EL (cell line): Measurements from ENCODE around the gene LDLRAD2.
"Not testable (repeated sequence)": the region's sequence is repeated elsewhere in the genome, so short reads cannot be mapped to it uniquely, and the experiment has no call there.

Source experiments
- DNase-seq: peaks from one replicate; pipeline ENCODE4 v3.0.0-alpha.2; 2016

The LDLRAD2 gene

GRCh38 chr1:21824926-21825325 is 12.9 kb downstream of the LDLRAD2 start:
- no peak for DNase-seq

- DNase-seq = no peak
Observed at GRCh38 chr1:21825393-21825792, 13.3 kb downstream of the LDLRAD2 start.

DNA sequence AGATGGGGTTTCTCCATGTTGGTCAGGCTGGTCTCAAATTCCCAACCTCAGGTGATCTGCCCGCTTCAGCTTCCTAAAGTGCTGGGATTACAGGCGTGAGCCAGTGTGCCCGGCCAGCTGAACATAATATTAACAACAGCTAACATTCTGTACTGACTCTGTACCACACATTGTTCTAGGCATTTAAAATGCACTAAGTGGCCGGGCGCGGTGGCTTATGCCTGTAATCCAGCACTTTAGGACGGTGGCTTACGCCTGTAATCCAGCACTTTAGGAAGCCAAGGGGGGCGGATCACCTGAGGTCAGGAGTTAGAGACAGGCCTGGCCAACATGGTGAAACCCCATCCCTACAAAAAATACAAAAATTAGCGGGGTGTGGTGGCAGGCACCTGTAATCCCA is 14.6 kb downstream of the LDLRAD2 start:
- DNase-seq = not testable (repeated sequence)

GRCh38 chr1:21827141-21827679 is 15.1 kb downstream of the LDLRAD2 start:
- no peak for DNase-seq

- no peak for DNase-seq
Observed at GRCh38 chr1:21828075-21828474, 16.0 kb downstream of the LDLRAD2 start.

DNA sequence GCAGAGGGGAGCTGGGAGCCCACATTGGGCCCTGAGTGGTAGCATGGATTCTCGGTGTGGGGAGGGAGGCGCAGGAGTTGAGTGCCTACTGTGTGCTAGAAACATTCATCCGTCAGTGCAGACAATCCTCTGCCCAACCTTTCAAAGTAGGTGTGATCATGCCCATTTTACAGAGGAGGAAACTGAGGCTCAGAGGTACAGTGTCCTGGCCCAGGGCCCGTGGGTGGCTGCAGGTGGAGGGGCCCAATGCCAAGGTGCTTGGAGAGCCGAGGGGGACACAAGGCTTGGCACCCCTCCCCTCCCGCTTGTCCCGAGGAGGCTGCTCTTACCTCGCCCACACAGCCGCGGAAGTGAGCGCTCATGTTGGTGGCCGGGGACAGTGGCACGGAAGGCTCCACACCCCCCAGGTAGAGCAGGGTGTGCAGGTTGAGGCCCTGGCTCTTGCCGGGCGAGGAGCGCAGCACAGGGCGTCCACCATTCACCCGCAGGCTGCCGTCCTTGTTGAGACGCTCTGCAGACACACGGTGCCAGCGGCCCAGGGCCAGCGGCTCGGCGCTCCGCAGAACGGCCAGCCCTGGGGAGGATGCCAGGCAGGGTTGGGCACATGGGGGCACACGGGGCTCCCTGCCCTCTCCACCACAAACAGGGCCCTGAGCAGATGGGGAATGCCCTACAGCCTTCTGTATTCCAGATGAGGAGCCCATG is 16.6 kb downstream of the LDLRAD2 start:
- DNase-seq = no peak

DNA sequence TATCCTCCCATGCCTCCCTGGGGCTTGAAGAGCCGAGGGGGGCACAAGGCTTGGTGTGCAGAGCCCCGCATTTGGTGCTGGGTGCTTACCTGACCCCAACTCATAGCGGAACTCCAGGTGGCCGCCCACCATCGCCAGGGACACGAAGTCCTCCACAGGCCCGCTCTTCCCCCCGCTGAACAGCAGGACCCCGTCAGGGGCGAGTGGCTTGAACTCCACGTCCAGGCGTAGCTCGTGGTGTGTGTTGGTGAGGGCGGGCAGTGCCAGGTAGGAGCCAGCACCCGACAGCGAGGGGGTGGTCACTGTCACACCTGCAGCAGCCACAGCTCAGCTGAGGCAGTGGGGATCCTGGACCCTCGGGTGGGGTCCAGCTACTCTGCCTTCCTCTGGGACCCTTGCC is 17.2 kb downstream of the LDLRAD2 start:
- no peak for DNase-seq

- no peak for DNase-seq
Observed at GRCh38 chr1:21830792-21831453, 18.9 kb downstream of the LDLRAD2 start.

DNA sequence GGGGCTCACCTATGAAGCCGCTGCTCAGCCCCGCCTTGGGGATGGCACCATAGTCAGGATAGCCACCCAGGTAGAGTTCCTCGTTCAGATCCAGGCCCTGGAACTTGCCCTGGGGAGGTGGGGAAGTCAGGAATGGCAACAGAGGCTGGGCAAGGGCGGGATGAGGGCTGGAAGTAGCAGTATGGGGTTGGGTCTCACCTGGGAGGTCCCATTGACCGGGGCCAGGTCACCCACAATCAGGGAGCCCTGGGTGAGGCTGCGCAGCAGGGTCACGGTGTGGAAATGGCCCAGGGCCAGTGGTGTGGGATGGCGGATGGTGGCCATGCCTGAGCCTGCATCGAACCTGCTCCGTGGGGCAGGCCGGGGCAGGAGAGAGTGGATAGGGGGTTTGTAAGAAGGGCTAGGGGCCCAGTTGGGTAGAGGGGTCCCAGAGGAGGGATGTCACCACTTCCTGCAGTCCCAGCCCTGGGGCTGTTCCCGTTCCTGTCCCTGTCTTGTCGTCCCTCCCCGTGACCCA is 19.4 kb downstream of the LDLRAD2 start:
- DNase-seq = no peak

DNA sequence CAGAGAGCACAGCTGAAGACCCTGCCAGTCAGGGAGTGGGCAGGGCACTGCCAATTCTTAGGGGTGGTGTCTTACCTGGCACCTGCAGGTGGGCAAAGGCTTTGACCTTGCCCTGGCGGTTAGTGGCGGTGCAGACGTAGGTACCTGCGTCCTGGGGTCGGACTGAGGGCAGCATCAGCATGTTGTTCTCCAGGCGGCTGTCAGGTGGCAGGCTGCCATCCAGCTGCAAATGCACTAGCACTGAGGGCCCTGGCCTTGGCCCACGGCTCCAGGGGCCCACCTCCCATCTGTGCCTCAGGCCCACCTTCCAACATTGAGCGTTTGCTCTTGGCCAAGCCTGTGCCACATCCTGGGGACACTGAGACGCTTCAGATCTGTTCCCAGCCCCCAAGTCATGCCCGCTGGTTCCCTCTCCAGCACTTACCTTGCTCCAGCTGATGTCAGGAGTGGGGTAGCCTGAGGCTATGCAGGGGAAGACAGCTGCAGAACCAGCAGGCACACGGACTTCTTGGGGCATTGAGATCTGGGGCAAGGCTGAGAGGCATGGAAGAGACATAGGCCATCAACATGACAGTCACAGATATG is 21.4 kb downstream of the LDLRAD2 start:
- no peak for DNase-seq

DNA sequence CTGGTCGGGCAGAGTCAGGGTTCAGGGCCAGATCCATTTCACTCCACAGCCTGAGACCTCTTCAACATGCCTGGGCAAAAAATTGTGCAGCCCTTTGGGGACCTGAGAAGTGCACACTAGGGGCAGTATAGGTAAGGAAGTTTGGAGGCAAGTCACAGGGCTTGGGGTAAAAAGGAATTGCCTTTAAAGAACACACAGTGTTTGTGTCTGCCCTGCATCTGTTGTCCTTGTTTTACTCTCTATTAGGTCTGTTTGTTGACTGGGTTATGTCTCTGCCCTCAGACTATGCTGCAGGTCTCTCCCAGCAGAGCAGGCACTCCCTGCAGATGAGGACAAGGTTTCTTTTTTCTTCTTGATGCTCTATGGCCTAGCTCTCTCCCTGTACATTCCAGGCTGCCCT is 22.0 kb downstream of the LDLRAD2 start:
- no peak for DNase-seq

- no peak for DNase-seq
Observed at GRCh38 chr1:21834666-21835065, 22.6 kb downstream of the LDLRAD2 start.

GRCh38 chr1:21836010-21836409 is 23.9 kb downstream of the LDLRAD2 start:
- no peak for DNase-seq

DNA sequence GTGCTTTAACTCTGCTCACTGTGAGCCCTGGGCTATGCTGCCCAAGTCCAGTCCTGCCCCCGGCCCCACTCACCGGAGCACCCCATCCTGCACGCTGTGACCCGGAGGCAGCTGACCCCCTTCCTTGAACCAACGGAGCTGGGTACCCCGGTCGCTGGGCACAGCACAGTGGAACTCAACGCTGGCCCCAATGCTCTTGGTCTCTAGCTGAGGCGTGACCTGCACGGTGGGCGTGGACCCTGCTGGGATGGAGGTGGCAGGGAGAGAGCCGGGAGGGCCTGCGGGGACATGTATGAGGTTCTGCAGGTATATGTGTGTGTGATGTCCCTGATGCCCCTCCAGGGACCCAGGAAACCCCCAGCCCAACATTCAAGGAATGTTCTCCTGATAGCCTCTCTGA is 24.7 kb downstream of the LDLRAD2 start:
- no peak for DNase-seq

- no peak for DNase-seq
Observed at GRCh38 chr1:21837476-21837875, 25.4 kb downstream of the LDLRAD2 start.

- no peak for DNase-seq
Observed at GRCh38 chr1:21838359-21839157, 26.5 kb downstream of the LDLRAD2 start.

DNA sequence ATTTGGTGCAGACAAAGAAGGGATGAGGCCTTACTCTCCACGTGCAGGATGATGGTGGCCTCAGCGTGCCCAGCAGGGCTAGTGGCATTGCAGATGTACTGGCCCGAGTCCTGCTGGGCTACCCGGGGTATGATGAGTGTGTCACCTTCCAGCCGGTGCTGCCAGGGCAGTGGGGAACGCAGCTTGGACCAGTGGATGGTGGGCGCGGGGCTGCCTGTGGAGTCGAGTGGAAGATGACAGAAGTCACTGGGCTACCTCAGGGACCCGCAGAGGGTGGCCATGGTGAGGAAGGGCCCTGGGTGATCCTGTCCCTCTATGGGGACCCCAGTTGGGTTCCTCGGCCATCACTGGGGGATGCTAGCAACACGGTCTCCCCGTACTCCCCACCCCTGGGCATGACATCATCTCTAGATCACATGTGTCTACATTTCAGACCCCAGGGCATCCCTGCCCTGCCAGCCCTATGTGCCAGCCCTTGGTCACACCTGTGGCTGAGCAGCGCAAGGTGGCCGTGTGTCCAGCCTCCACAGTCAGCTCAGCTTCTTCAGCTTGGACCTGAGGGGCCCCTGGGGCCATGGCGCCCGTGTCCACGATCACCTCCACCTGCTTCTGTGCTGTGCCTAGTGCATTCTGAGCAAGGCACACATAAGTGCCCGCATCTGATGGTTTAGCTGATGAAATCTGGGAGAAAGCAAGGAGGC is 27.4 kb downstream of the LDLRAD2 start:
- no peak for DNase-seq

- DNase-seq = no peak
Observed at GRCh38 chr1:21840981-21841380, 28.9 kb downstream of the LDLRAD2 start.

DNA sequence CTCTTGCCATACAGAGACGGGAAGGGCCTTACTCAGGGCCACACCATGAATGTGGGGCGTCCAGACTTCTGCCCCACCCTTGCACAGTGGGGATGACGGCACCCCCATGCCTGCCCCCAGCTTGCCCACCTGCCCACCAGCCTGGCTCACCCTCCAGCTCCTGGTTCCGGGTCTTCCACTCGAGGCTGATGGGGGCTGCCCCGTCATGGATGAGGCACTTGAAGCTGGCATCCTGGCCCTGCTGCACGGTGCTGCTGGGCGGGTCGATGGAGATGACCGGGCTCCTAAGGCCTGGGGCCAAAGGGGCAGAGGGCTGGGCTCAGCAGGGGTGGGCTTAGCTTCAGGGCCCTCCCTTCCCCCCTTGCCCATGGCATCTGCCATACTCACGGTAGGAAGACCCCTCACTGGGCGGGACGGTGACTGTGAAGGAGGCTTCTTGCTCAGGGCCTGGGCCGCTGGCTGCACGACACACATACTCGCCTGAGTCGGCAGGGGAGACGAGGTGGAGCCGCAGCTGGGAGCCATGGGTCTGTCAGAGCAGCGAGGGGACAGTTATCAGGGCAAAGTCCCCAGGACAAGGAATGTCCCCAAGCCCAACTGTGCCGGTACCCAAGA is 29.9 kb downstream of the LDLRAD2 start:
- no peak for DNase-seq

DNA sequence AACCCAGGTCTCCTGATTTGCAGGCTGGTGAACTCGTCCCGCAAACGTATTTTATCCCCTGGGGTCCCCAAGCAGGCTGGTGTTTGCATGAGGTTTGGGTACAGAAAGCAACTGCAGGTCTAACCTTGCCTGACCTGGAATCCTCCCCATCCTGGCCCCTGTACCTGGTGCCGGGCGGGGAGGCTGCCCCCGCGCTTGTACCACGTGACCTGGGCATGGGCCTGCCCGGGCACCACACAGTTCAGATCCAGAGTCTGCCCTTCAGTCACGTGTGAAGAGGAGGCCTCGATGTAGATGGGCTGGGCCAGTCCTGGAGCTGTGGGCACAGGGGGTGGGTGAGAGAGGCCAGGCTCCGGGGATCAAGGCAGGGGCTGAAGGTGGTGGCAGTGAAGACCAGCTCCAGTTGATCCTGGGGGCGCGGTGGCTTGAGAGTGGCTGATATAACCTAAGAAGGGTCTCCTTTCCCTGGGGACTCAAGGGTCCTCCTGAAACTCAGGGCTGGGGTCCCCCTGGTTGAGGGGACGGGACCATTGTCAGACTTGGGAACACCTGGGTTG is 30.6 kb downstream of the LDLRAD2 start:
- no peak for DNase-seq

DNA sequence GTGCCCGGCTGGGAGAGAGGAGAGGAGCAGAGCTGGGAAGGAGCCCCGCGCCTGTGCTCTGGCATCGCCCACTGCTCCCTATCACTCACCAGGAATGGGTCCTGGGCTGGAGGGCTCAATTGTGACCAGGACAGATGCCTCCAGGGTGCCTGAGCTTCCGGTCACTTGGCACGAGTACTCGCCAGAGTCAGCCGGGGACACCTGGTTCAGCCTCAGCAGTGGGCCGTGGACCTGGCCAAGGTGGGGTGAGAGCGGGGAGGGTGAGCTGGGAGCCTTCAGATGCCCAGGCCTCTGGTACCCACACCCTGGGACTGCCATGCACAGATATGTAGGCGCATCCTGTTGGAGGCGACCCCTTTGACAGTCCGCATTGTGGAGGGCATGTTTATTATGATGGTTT is 31.1 kb downstream of the LDLRAD2 start:
- DNase-seq = no peak

- DNase-seq = no peak
Observed at GRCh38 chr1:21843996-21844395, 31.9 kb downstream of the LDLRAD2 start.
